ENCODE data around the gene ANKS4B.
"Not testable (repeated sequence)": the region's sequence is repeated elsewhere in the genome, so short reads cannot be mapped to it uniquely, and the experiment has no call there.

The ANKS4B gene, protein sequence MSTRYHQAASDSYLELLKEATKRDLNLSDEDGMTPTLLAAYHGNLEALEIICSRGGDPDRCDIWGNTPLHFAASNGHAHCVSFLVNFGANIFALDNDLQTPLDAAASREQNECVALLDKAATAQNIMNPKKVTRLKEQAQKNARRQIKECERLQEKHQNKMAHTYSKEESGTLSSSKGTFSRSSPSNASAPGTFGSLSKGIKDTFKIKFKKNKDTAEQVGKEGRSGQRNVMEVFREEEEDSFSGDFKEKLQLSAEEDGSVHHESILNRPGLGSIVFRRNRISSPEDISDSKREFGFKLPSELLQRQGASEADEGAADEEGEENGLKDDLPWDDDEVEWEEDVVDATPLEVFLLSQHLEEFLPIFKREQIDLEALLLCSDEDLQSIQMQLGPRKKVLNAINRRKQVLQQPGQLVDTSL

DNA sequence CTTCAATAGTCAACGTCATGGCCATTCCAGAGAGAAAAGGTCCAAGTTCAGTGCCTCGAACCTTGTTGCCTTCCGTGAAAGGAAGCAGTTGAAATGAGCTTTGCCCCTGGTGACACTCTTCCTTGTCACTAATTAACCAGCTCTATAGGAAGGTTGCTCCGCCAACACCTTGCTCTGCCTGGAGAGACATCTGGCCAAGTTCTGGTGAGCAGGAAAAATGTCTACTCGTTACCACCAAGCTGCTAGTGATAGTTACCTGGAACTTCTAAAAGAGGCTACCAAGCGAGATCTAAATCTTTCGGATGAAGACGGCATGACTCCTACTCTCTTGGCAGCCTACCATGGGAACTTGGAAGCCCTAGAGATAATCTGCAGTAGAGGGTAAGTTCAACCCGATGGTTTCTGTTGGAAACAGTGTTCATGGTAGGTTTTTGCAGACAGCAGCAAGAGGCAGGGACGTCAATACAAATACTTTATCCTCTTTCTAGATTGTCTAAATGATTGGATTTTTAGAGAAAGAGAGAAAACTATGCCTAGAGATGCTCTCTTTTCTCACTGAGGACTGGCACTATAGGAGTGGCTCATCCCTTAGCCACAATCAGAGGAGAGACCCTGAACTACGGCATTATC, at the start of gene ANKS4B:
TSS of gene ANKS4B (plus strand) at position 179 of the 630 bp plus-strand sequence. CDS start at position 218, 39 bp downstream.
- no peak for FAIRE-seq
- DNase-seq (ENCODE audit: extremely low spot score, insufficient read length, low read depth), result no peak

DNA sequence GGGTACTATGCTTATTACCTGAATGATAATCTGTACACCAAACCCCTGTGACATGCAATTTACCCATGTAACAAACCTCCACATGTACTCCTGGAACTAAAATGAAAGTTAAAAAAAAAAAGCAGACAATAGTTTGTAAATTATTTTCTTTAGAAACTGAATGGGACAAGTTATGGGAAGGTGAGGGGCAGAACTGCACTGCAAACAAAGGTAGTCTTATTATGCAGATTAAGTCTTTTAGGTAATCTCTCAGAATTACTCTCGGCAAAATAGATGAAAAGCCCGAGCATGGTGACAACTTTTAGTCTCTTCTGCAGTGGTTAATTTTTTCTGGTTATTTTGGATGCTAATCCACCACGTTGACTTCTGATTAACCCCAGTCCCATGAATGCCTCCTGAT, 49.5 kb upstream of the ANKS4B start:
- FAIRE-seq, result no peak

DNA sequence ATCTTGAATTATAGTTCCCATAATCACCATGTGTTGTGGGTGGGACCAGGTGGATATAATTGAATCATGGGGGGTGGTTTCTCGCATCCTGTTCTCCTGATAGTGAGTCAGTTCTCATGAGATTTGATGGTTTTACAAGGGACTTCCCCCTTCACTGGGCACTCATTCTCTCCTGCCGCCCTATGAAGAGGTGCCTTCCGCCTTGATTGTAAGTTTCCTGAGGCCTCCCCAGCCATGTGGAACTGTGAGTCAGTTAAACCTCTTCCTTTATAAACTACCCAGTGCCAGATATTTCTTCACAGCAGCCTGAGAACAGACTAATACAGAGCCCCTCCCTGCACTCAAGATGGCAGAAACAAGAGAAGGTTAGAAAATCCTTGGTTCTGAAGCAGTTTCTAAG, 48.7 kb upstream of the ANKS4B start:
- FAIRE-seq (no peak), DNase-seq (ENCODE audit: extremely low spot score, insufficient read length, low read depth) (no peak)

More for the DNA sequence above, 49.5 kb upstream of the ANKS4B start:
- no peak for DNase-seq (ENCODE audit: extremely low spot score, insufficient read length, low read depth)

DNA sequence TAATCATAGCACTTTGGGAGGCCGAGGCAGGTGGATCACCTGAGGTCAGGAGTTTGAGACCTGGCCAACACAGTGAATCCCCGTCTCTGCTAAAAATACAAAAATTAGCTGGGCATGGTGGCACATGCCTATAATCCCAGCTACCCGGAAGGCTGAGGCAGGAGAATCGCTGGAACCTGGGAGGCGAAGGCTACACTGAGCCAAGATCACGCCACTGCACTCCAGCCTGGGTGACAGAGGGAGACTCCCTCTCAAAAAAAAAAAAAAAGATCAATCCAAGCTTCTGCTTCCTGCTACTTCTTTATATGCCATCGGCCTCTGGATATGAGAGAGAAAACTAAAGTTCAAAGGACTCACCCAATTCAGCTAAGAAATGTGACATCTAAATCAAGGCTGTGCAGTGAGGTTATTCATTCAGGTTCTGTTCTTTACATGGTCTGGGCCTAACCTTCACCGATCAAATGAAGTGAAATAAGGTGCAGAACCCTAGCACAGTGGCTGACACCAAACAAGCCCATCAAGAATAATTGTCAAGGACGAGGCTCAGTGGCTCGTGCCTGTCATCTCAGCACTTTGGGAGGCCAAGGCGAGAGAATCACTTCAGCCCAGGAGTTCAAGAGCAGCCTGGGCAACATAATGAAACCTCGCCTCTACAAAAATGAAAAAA, 47.7 kb upstream of the ANKS4B start:
- FAIRE-seq, result no peak
- DNase-seq (ENCODE audit: extremely low spot score, insufficient read length, low read depth), result no peak

DNA sequence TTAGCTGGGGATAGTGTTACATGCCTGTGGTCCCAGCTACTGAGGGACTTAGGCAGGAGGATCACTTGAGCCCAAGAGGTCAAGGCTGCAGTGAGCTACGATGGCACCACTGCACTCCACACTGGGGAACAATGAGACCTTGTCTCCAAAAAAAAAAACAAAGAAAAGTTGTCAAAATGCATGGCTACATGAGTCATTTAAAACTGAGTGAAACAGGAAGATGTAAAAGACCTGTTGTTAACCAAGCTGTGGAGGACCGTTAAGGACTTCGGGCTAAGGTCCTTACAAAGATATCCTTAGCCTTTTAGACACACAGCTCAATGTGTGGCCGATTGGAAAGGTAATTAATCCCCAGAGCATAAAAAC, 47.2 kb upstream of the ANKS4B start:
- FAIRE-seq (no peak), DNase-seq (ENCODE audit: extremely low spot score, insufficient read length, low read depth) (no peak)

DNA sequence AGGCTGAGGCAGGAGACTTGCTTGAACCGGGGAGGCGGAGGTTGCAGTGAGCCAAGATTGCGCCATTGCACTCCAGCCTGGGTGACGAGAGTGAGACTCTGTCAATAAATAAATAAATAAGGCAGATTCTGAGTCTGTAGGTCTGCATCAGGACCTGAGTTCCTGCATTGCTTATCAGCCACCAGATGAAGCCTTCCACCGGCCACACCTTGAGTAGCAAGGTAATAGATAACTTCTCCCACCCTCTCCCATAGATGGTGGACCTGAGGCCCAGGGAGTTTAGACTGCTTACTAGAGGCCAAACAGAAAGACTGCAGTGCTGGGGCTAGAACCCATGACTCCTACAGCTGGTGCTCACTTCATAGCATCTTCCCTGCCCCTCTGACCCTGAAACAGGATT, 44.2 kb upstream of the ANKS4B start:
- FAIRE-seq (no peak), DNase-seq (ENCODE audit: extremely low spot score, insufficient read length, low read depth) (no peak)

DNA sequence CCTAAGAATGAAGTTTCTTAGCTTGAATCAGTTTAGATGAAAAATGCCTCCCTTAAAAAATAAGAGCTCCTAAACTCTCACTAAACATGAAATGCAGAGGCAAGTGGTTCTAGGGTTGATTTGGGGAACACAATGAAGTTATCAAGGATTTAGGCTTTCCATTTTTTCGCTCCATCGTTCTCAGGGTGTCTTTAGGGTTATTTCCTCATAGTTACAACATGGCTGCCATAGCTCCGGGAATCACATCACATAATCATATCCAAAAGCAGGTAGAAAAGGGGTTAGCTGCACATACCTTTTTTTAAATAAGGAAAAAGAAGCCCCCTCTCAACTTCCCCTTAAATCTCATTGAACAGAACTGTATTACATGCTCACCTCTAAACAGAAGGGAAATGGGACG, 43.5 kb upstream of the ANKS4B start:
- DNase-seq (ENCODE audit: extremely low spot score, insufficient read length, low read depth) (no peak), FAIRE-seq (no peak)

DNA sequence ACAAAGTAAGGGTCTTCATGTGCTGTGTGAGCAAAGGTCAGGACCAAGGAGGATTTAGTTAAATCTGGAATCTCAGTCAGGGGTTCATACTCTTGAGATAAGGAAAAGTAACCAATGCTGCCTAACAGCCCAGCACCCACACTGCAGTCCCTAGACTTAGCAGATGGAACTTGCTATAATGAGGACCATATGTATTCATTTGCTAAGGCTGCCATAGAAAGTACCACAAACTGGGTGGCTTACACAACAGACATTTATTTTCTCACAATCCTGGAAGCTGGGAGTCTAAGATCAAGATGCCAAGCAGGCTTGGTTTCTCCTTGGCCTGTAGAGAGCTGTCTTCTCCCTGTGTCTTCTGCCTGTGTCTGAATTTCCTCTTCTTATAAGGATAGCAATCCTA, 42.9 kb upstream of the ANKS4B start:
- FAIRE-seq (no peak), DNase-seq (ENCODE audit: extremely low spot score, insufficient read length, low read depth) (no peak)

DNA sequence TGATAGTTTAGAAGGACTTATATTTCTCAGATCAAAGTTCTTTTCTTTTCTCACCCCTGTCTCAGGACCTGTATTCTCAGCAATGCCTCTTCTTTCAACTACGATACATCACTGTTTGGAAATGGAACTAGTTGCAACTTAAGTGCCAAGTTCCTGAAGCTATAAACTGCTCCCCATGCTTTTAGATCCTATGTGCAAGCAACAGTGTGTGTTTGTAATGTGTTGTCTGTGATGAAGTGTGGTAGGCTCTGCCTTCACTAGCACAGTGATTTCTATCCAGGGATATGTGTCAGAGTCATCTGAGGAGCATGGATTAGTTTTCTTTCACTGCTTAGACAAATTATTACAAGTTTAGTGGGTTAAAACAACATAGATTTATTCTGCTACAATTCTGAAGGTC, 40.5 kb upstream of the ANKS4B start:
- FAIRE-seq, result no peak
- no peak for DNase-seq (ENCODE audit: extremely low spot score, insufficient read length, low read depth)

DNA sequence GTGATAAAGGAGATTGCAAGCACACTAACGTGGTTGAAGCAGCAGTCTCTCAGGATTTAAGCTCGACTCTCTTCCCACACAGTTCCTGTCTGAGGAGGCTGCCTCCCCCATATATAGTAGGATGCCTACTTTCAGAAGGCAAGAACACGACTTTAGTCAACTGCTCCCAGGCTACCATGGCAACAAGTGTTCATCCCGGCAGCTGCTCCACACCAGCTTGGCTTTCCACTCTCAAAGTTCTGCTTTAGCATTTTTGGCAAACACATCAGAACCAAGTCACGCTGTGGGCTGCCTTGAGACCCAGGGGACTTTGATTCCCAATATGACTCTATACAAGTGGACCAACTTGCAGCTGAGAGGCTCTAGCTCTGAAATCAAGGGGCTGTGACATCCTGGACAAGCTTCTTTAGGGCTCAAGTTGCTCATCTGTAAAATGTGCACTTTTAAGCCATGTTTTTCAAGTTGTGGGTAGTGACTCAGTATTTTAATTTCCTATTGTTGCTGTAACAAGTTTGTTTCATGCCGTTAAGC, 38.7 kb upstream of the ANKS4B start:
- FAIRE-seq (no peak), DNase-seq (ENCODE audit: extremely low spot score, insufficient read length, low read depth) (peak; percentile 22)

DNA sequence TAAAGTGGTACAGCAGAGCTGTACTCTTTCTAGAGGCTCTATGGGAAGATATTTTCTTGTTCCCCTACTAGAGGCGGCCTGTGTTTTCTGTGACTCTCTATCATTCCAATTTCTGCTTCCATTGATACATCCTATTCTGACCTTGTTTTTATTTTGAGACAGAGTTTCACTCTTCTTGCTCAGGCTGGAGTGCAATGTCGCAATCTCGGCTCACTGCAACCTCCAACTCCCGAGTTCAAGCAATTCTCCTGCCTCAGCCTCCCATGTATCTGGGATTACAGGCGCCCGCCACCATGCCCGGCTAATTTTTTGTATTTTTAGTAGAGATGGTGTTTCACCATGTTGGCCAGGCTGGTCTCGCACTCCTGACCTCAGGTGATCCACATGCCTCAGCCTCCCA, 38.2 kb upstream of the ANKS4B start:
- not testable (repeated sequence) for FAIRE-seq; DNase-seq (ENCODE audit: extremely low spot score, insufficient read length, low read depth)

DNA sequence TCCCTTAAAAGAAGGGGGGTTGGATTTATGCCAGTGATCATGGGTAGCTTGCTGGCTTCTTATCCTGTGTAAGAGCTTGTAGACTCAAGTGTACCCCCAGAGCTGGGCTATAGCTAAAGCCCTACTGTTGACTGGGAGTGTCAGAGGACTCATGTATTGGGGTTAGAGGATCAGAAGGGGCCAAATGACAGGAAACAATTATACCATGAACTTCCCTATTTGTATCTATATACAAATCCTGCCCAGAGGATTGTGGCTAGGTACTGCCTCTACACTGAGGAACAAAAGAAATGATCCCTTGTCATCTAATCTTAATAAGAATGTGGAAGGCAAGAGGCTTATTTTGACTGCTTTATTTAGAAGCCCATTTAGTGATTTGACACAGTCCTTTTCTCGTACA, 36.4 kb upstream of the ANKS4B start:
- DNase-seq (ENCODE audit: extremely low spot score, insufficient read length, low read depth), result no peak

DNA sequence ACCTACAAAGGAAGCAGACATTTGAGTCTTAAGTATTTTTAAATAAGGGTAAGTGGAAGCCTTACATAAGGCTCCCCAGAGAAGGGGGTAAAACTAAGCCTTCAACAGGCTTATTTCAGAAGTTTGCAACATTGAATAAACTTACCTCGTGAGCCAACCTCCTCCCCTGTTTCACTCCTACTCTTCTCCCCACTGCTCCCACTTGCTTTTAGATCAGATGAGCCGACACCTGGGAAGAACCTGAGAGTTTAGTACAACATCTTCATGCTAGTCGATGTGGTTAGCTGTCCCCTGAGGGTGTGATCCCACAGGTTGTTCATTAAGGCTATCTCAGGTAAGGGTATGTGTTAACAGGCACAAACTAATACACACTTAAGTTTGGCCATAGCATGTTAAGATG, 35.9 kb upstream of the ANKS4B start:
- no peak for FAIRE-seq

More for the DNA sequence above, 36.4 kb upstream of the ANKS4B start:
- FAIRE-seq, result no peak

DNA sequence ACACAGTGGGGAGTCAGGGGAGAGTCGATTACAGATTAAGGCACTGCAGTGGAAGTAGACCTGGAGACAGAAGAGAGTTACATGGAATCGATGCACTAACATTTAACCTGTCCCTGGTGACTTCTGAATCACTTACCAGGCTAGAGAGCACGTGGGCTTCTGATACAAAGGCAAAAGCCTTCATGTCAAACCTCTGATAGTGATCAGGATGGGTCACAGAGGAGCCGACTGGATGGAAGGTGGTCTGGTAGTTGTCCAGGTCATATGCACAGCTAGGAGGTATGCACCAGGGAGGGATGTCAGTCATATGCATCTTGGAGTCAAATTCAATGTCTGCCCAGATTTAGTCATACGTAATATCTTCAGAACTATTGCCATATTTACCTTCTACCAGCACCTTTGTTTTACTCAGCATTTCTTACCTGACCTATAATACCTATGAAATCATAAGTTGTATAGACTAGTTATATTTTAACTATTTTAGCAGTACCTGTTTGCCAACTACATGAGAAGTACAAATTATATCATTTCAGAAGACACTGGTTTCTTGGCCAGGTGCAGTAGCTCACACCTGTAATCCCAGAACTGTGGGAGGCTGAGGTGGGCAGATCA, 33.8 kb upstream of the ANKS4B start:
- no peak for FAIRE-seq
- no peak for DNase-seq (ENCODE audit: extremely low spot score, insufficient read length, low read depth)

More for the DNA sequence above, 35.9 kb upstream of the ANKS4B start:
- DNase-seq (ENCODE audit: extremely low spot score, insufficient read length, low read depth), result no peak

DNA sequence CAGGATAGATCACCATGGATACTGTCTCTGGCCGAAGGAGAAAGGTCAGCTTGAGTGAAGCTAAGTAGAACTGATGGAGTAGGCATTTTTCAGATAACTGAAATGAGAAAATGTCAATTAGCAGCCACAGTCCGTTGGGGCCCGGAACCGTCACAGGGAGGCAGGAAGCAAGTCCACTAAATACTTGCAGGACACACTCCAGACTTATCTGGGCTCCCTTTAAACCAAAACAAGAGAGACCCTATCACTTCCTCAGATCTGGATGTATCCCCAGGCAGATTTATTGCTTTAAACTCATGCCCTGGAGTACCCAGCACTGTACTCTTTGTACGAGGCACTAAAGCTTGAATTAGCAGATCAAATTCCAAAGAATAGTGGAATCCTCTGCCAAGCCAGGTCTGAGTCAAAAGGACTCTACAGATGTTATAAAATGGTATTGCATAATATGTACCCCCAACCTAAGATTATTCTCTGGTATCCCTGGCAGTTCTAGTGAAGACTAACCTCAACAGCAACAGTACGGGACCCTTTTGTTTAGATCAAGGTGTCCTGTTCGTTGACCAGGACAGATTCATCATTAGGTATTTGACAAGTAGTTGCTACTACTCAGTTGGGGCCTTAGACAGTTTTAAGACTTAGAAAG, 30.2 kb upstream of the ANKS4B start:
- FAIRE-seq, result no peak

DNA sequence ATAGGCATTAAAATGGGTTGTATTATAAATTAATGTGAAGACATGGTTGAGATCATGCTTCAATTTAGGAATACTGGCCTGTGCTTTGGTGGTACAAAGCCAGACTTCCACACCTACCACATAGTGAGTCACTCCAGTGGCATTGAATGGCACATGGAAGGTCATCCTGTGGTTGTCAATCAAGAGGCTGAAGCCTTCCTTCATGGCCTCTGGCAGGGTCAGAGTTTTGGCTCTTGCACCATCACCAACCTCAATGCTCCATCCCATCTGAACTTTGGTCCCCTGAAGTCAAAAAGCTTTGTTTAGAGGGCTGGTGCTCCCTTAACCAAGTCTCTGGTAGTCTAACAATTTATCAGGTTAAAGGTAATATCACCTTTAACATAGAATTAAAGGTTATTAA, 28.2 kb upstream of the ANKS4B start:
- FAIRE-seq (no peak), DNase-seq (ENCODE audit: extremely low spot score, insufficient read length, low read depth) (no peak)

More for the DNA sequence above, 30.2 kb upstream of the ANKS4B start:
- no peak for DNase-seq (ENCODE audit: extremely low spot score, insufficient read length, low read depth)

DNA sequence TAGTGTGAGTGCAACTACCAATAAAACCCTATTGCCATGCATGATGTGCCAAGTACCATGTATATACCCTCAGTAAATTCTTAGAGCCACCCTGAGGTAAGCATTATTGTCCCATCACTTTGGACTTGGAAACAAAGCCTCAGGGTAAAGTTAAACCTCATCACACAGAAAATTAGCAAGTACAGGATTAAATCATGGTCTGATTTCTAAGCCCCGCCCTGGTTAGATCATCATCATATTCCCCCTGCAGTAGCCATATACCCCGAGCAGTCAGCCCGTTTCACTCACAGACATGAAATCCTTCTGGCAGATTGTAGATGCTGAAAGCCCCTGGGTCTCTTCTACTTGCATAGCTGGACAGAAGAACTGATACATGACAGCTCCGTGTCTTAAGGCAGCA, 26.9 kb upstream of the ANKS4B start:
- DNase-seq (ENCODE audit: extremely low spot score, insufficient read length, low read depth) (no peak), FAIRE-seq (no peak)

DNA sequence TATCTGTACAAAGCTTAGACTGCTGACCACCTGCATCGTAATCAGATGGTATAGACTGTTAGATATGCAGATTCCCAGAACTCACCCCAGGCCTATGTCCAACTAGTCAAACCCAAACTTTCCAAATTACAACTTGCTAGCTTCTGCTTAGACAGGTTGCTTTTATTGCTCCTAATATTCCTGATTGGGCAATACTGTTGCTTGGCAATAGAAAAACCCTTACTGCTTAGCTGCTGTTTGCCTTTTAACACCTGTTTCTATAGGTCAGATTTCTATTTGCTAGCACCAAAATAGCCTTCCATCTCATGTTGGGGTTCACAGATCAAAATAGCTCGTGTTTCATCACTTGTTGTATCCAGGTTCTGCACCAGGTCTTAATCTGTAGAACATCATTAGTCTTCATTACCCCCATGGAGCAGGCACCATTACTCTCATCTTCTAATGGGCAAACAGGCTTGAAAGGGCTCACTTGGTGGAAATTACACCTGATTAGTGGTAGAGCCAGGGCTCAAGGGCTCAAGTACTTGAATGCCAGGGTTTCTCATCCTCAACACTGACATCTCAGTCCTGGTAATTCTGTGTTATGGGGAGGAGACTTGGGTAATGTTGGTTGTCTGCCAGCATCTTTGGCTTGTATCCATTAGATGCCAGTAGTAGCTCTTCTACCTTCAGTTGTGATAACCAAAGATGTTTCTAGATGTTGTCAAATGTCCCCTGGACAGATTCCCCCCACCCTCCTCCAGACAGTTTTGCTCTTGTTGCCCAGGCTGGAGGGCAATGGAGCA, 24.9 kb upstream of the ANKS4B start:
- FAIRE-seq (no peak), DNase-seq (ENCODE audit: extremely low spot score, insufficient read length, low read depth) (no peak)

DNA sequence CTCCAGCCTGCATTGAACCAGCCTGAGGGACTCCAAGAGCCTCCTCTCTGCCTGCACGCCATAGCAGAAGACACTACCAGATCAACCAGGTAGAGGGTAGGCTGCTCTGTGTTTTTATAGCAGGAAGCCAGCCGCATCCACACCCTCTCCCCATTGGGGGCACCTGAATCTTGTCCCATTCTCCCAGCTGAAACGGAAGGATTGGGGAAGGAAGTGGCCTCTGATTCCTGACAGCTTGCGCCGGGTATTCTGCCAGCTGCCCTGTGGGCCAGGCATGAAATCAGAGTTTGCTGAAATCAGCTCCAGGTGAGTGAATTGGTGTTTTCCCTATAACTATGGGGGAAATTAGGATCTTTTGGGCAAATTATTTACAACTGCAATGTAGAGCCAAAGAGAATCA, 22.0 kb upstream of the ANKS4B start, which contains the start of gene ZP2:
TSS of gene ZP2 (minus strand) at position 89 of the 400 bp plus-strand sequence. CDS start at position 62, 27 bp downstream.
- FAIRE-seq, result no peak
- no peak for DNase-seq (ENCODE audit: extremely low spot score, insufficient read length, low read depth)

Data from GM18507 (cell line).